SK-N-SH treated with all-trans-retinoic acid at 6 μM for 48 hours (cell line): ENCODE data around the gene SNHG17.

ENCODE experiments used
- ZC3H10 ChIP-seq: fragments of 250-450 bp; sonication (Bioruptor Pico); IDR thresholded peaks from 2 replicates; pipeline ENCODE4 v1.5.1; 2021; ENCODE audit warnings: mild to moderate bottlenecking, moderate library complexity
- ZNF565 ChIP-seq: fragments of 450-650 bp; formaldehyde crosslinking; conservative IDR thresholded peaks from 2 replicates; pipeline ENCODE4 v1.5.0; 2020; ENCODE audit warnings: low read depth, mild to moderate bottlenecking, moderate library complexity
- ZNF8 ChIP-seq: fragments of 450-650 bp; formaldehyde crosslinking; IDR thresholded peaks from 2 replicates; pipeline ENCODE4 v1.5.0; 2020; ENCODE audit warnings: mild to moderate bottlenecking, moderate library complexity

- no peak for TF ChIP-seq ZC3H10 (CRISPR knock-in tag)
- no peak for TF ChIP-seq ZNF8 (CRISPR knock-in tag)
- no peak for TF ChIP-seq ZNF565 (CRISPR knock-in tag)
Observed at GRCh38 chr20:38473367-38473795, 38.3 kb upstream of the SNHG17 start.
